T-helper 1 cell treated with Interleukin-12 subunit alpha and Interleukin-12 subunit beta and Interleukin-4 antibody, amounts not matched to agents 30 ng/mL and 1 ng/mL, for 36 hours (primary cell): ENCODE data around the gene LTA4H. TPM values are rescaled to one million over a fixed set of nuclear protein-coding genes. Genes with fewer than 3 reads are reported as not detected.

Experiments
- intact Hi-C: fragments of 100-400 bp; cut with micrococcal nuclease; formaldehyde crosslinking; loops from one replicate; pipeline ENCODE4 v1.15.1; 2024
- total RNA-seq: library from RNA; stranded (reverse); gene quantifications from 2 replicates; pipeline ENCODE4 v1.2.3, GENCODE V29; 2022

Gene LTA4H
- total RNA-seq, 1 donor from 2014 or later: 47.3 TPM

- intact Hi-C loops: no loop called here
Observed at GRCh38 chr12:95966287-95966870, 69.0 kb downstream of the LTA4H start.

GRCh38 chr12:95963096-95963495, 72.3 kb downstream of the LTA4H start:
- intact Hi-C loops: no loop called here

GRCh38 chr12:95962222-95962621, 73.2 kb downstream of the LTA4H start:
- intact Hi-C loops: no loop called here

- intact Hi-C loops: no loop called here
Observed at GRCh38 chr12:95960241-95960640, 75.1 kb downstream of the LTA4H start.

GRCh38 chr12:95959107-95959506, 76.3 kb downstream of the LTA4H start:
- intact Hi-C loops: loop anchor here (2.0 kb wide), 1 partner anchor 40 kb away; no protein-coding TSS in a partner anchor

GRCh38 chr12:95956557-95957145, 78.7 kb downstream of the LTA4H start:
- intact Hi-C loops: no loop called here

- intact Hi-C loops: no loop called here
Observed at GRCh38 chr12:95955549-95956159, 79.7 kb downstream of the LTA4H start.

- intact Hi-C loops: no loop called here
Observed at GRCh38 chr12:95953000-95953399, 82.4 kb downstream of the LTA4H start.

- intact Hi-C loops: no loop called here
Observed at GRCh38 chr12:95951515-95951914, 83.9 kb downstream of the LTA4H start.

Other genes with a start within 250 kb of the LTA4H start
- not detected in 2 replicates for gene NTN4, start 244.8 kb downstream of the LTA4H start, total RNA-seq
- 36.7 and 38.5 TPM in 2 replicates for gene SNRPF, start 176.6 kb downstream of the LTA4H start, total RNA-seq
- gene CCDC38, start 93.0 kb downstream of the LTA4H start, total RNA-seq: 0.12 and 0.32 TPM in 2 replicates
- gene AMDHD1, start 92.3 kb downstream of the LTA4H start, total RNA-seq: 0.10 and 1.8 TPM in 2 replicates
- gene HAL, start 39.2 kb downstream of the LTA4H start, total RNA-seq: 1.0 and 1.5 TPM in 2 replicates
- gene ELK3, start 158.8 kb upstream of the LTA4H start, total RNA-seq: 49.9 and 52.0 TPM in 2 replicates